Endodermal cell (in vitro differentiated cells): ENCODE results near the gene TMTC4. TPM values are rescaled to one million over a fixed set of nuclear protein-coding genes. Genes with fewer than 3 reads are reported as not detected.
A peak's percentile ranks its signal among the peaks of the same experiment; 100 is the strongest.

ENCODE experiments used
- DNase-seq: peaks from one replicate; pipeline ENCODE4 v3.0.0-alpha.2; 2017
- H3K27ac ChIP-seq: 2 replicates; pipeline ENCODE4 v1.5.1; 2013; ENCODE audit warnings: mild to moderate bottlenecking, low read depth, low read length, moderate library complexity
- H3K27me3 ChIP-seq: 2 replicates; pipeline ENCODE4 v1.6.1; 2013; ENCODE audit warnings: mild to moderate bottlenecking, low read length, moderate library complexity; ENCODE audit not compliant: insufficient read depth, control insufficient read depth, poor library complexity, severe bottlenecking
- H3K36me3 ChIP-seq: 2 replicates; pipeline ENCODE4 v1.7.0; 2013; ENCODE audit warnings: mild to moderate bottlenecking, low read length, moderate library complexity; ENCODE audit not compliant: control insufficient read depth, insufficient read depth
- H3K4me1 ChIP-seq: one replicate; pipeline ENCODE4 v1.7.0; 2013; ENCODE audit warnings: low read length; ENCODE audit not compliant: control insufficient read depth, insufficient read depth
- H3K4me3 ChIP-seq: 2 replicates; pipeline ENCODE4 v1.5.1; 2013; ENCODE audit warnings: mild to moderate bottlenecking, low read length, moderate library complexity
- H3K9ac ChIP-seq: 2 replicates; pipeline ENCODE4 v1.6.1; 2013; ENCODE audit warnings: mild to moderate bottlenecking, low read length, moderate library complexity; ENCODE audit not compliant: poor library complexity, severe bottlenecking; ENCODE audit errors: extremely low read depth
- H3K9me3 ChIP-seq: 2 replicates; pipeline ENCODE4 v1.6.1; 2013; ENCODE audit warnings: mild to moderate bottlenecking, low read length, moderate library complexity; ENCODE audit not compliant: control insufficient read depth
- H3K27ac Mint-ChIP-seq: 2 replicates; pipeline ENCODE4 v1.8.0; 2020; ENCODE audit warnings: mixed read lengths
- H3K27me3 Mint-ChIP-seq: 2 replicates; pipeline ENCODE4 v1.8.0; 2021; ENCODE audit warnings: mild to moderate bottlenecking, mixed read lengths; ENCODE audit not compliant: insufficient read depth
- H3K36me3 Mint-ChIP-seq: 2 replicates; pipeline ENCODE4 v1.8.0; 2020; ENCODE audit warnings: low read depth, mixed read lengths
- H3K4me1 Mint-ChIP-seq: 2 replicates; pipeline ENCODE4 v1.8.0; 2020; ENCODE audit warnings: mixed read lengths
- H3K4me3 Mint-ChIP-seq: 2 replicates; pipeline ENCODE4 v1.8.0; 2020; ENCODE audit warnings: mild to moderate bottlenecking, moderate library complexity, mixed read lengths
- H3K9me3 Mint-ChIP-seq: 2 replicates; pipeline ENCODE4 v1.8.0; 2020; ENCODE audit warnings: mild to moderate bottlenecking, mixed read lengths
- WGBS, 2 experiments: methylation state at CpG; one replicate each; pipeline versions ENCODE4 v1.1.5 to v1.1.7; 2013; ENCODE audit warnings: missing lambda C conversion rate in 2 of 2, mixed read lengths in 1 of 2; ENCODE audit not compliant: insufficient coverage in 1 of 2, insufficient read length in 1 of 2; 5-methylcytosine and 5-hydroxymethylcytosine counted together
- total RNA-seq, 2 donors: library from RNA; stranded (reverse); fragmentation: NEBNext Ultra II Directional in 1 of 2; extraction: Animal tissue kit (Norgen Biotek cat#: 25700) in 1 of 2; gene quantifications; 2 replicates in 1 of 2; 3 replicates in 1 of 2; pipeline ENCODE4 v1.2.1, GENCODE V29; 2021
- TF ChIP-seq, protein P1 (sequence below): fragments of 200-600 bp; sonication (generic); conservative IDR thresholded peaks from 2 replicates; pipeline ENCODE4 v1.5.0; 2021; ENCODE audit warnings: antibody characterized with exemption, mild to moderate bottlenecking

The TMTC4 gene
- total RNA-seq, 2 donors from 2014 or later, result 29.8 to 40.0 TPM

DNA sequence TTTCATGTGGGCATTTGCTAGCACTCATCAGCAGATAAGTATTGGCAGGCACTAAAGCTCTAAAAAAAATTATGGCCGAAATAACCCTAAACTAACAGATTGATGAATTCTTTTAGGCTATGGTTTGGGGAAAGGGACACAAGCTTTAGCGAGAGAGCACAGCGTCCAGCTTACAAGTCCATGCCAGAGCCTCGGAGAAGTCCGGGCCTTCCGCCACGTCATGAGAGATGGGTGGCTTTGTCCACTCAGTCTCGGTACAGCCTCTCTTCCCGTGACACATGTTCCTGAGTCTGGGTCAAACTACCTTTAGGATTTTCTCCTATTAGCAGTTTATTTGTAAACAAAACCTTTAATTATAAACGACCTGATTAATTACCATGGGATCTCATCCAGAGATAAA is 27.7 kb downstream of the TMTC4 start:
- H3K4me1 ChIP-seq, result no peaks in the 10 kb centered on the region
- H3K9me3 Mint-ChIP-seq, result no peaks in the 10 kb centered on the region
- no peak for DNase-seq
- H3K36me3 Mint-ChIP-seq, result peaks cover 26% of the 10 kb centered on the region
- H3K9me3 ChIP-seq, result no peaks in the 10 kb centered on the region
- no peaks in the 10 kb centered on the region for H3K27me3 Mint-ChIP-seq
- H3K27ac Mint-ChIP-seq, result no peak overlapping the region
- peaks cover 28% of the 10 kb centered on the region for H3K36me3 ChIP-seq
- TF ChIP-seq, protein P1, sequence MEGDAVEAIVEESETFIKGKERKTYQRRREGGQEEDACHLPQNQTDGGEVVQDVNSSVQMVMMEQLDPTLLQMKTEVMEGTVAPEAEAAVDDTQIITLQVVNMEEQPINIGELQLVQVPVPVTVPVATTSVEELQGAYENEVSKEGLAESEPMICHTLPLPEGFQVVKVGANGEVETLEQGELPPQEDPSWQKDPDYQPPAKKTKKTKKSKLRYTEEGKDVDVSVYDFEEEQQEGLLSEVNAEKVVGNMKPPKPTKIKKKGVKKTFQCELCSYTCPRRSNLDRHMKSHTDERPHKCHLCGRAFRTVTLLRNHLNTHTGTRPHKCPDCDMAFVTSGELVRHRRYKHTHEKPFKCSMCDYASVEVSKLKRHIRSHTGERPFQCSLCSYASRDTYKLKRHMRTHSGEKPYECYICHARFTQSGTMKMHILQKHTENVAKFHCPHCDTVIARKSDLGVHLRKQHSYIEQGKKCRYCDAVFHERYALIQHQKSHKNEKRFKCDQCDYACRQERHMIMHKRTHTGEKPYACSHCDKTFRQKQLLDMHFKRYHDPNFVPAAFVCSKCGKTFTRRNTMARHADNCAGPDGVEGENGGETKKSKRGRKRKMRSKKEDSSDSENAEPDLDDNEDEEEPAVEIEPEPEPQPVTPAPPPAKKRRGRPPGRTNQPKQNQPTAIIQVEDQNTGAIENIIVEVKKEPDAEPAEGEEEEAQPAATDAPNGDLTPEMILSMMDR, result no peak
- H3K27ac ChIP-seq, result no peak overlapping the region
- WGBS, 2 experiments, result 86 to 96% methylated on average over 10 of the region's 10 CpGs
- H3K4me1 Mint-ChIP-seq, result peaks cover 17% of the 10 kb centered on the region
- H3K27me3 ChIP-seq, result no peaks in the 10 kb centered on the region
- no peak overlapping the region for H3K9ac ChIP-seq
- H3K4me3 ChIP-seq, result no peak overlapping the region
- no peak overlapping the region for H3K4me3 Mint-ChIP-seq

DNA sequence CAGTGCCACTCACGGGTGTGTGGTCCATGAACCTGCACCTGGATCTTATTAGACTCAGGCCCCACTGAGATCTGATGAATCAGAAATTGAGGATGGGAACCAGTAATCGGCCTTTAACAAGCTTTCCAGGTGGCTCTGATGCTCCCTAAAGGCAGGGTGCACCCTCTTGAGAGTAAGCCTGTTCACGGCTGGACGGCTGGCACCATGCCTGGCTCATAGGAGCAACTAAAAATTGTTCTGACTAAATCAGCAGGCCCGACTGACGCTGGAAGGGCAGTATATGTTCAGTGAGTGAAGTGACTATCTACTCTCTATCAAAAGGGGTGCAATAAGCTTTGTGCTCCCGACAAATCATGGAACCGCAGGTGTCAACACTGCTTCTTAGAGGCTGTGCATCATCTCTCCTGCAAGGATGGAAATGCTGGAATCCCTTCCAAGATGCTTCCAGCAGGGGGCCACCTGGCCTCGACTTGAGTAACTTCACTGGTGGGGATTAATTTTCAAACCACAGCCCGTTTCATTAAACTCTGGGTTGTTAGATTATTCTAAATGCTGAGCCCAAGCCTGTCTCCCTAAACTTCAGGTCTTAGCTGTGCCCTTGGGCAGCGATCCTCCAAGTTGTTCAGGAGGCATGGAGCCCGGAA is 28.4 kb downstream of the TMTC4 start:
- no peaks in the 10 kb centered on the region for H3K27me3 ChIP-seq
- TF ChIP-seq, protein P1, result peak; percentile 80
- H3K27ac ChIP-seq, result no peak overlapping the region
- no peaks in the 10 kb centered on the region for H3K27me3 Mint-ChIP-seq
- peaks cover 17% of the 10 kb centered on the region for H3K4me1 Mint-ChIP-seq
- H3K9ac ChIP-seq, result no peak overlapping the region
- peak; percentile 78 for DNase-seq
- no peaks in the 10 kb centered on the region for H3K4me1 ChIP-seq
- H3K36me3 ChIP-seq, result peaks cover 35% of the 10 kb centered on the region
- no peaks in the 10 kb centered on the region for H3K9me3 Mint-ChIP-seq
- H3K4me3 Mint-ChIP-seq, result no peak overlapping the region
- no peak overlapping the region for H3K27ac Mint-ChIP-seq
- H3K36me3 Mint-ChIP-seq, result peaks cover 33% of the 10 kb centered on the region
- no peaks in the 10 kb centered on the region for H3K9me3 ChIP-seq
- H3K4me3 ChIP-seq, result no peak overlapping the region
- 89 to 94% methylated on average over 9 to 12 of the region's 12 CpGs for WGBS, 2 experiments

DNA sequence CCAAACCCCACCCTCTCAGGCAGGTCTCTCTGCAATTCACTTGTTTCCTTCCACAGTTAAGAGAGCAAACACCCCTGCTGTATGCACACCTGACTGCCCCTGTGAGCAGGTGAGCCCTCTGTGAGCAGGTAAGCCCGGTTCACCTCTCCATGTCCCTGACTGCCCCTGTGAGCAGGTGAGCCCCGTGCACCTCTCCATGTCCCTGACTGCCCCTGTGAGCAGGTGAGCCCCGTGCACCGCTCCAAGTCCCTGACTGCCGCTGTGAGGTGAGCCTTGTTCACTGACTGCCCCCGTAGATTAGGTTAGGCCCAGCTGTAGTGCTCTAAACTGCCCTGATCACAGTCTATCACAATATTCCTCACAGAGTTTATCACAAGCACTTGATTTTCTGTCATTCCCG is 29.2 kb downstream of the TMTC4 start:
- DNase-seq, result no peak
- H3K27me3 Mint-ChIP-seq, result no peaks in the 10 kb centered on the region
- H3K4me3 ChIP-seq, result no peak overlapping the region
- H3K4me1 ChIP-seq, result no peaks in the 10 kb centered on the region
- peaks cover 37% of the 10 kb centered on the region for H3K36me3 ChIP-seq
- peaks cover 38% of the 10 kb centered on the region for H3K36me3 Mint-ChIP-seq
- WGBS, 2 experiments, result 92 to 98% methylated on average over 5 to 7 of the region's 7 CpGs
- no peaks in the 10 kb centered on the region for H3K27me3 ChIP-seq
- H3K4me1 Mint-ChIP-seq, result peaks cover 17% of the 10 kb centered on the region
- no peaks in the 10 kb centered on the region for H3K9me3 ChIP-seq
- H3K9ac ChIP-seq, result no peak overlapping the region
- no peak overlapping the region for H3K27ac ChIP-seq
- no peaks in the 10 kb centered on the region for H3K9me3 Mint-ChIP-seq
- peak overlapping the region; percentile 56 for H3K27ac Mint-ChIP-seq
- TF ChIP-seq, protein P1, result no peak
- H3K4me3 Mint-ChIP-seq, result no peak overlapping the region
